NCI-H524 treated with DMSO at 0.1 percent for 48 hours (cell line): Measurements from ENCODE around the gene AFF1.
"Not testable (repeated sequence)": the region's sequence is repeated elsewhere in the genome, so short reads cannot be mapped to it uniquely, and the experiment has no call there.

Source experiments
- DNase-seq: peaks from one replicate; lab custom pipeline; 2025; lab: John Stamatoyannopoulos, UW

Gene AFF1

GRCh38 chr4:87117051-87117731 lies 182.4 kb downstream of the AFF1 start:
- DNase-seq: no peak

GRCh38 chr4:87117732-87118075 lies 182.9 kb downstream of the AFF1 start:
- DNase-seq: no peak

GRCh38 chr4:87118421-87118820 lies 183.6 kb downstream of the AFF1 start:
- DNase-seq: no peak

GRCh38 chr4:87118826-87119225 lies 184.0 kb downstream of the AFF1 start:
- DNase-seq: no peak

- DNase-seq: no peak
Observed at GRCh38 chr4:87120010-87120409, 185.2 kb downstream of the AFF1 start.

- no peak for DNase-seq
Observed at GRCh38 chr4:87120411-87121162, 185.8 kb downstream of the AFF1 start.

GRCh38 chr4:87121341-87122065 lies 186.7 kb downstream of the AFF1 start:
- DNase-seq: no peak

GRCh38 chr4:87122252-87122651 lies 187.4 kb downstream of the AFF1 start:
- no peak for DNase-seq

- DNase-seq: no peak
Observed at GRCh38 chr4:87126056-87126455, 191.2 kb downstream of the AFF1 start.

GRCh38 chr4:87128006-87128705 lies 193.3 kb downstream of the AFF1 start:
- no peak for DNase-seq

- no peak for DNase-seq
Observed at GRCh38 chr4:87129681-87130080, 194.9 kb downstream of the AFF1 start.

GRCh38 chr4:87130985-87131703 lies 196.3 kb downstream of the AFF1 start:
- DNase-seq: no peak

GRCh38 chr4:87132035-87132434 lies 197.2 kb downstream of the AFF1 start:
- DNase-seq: no peak

- DNase-seq: no peak
Observed at GRCh38 chr4:87133183-87133582, 198.4 kb downstream of the AFF1 start.

- DNase-seq: no peak
Observed at GRCh38 chr4:87134122-87134521, 199.3 kb downstream of the AFF1 start.

- DNase-seq: no peak
Observed at GRCh38 chr4:87141428-87141827, 206.6 kb downstream of the AFF1 start.

GRCh38 chr4:87144356-87144755 lies 209.5 kb downstream of the AFF1 start:
- no peak for DNase-seq

GRCh38 chr4:87145934-87146333 lies 211.1 kb downstream of the AFF1 start:
- DNase-seq: not testable (repeated sequence)

GRCh38 chr4:87147116-87147515 lies 212.3 kb downstream of the AFF1 start:
- no peak for DNase-seq

GRCh38 chr4:87150498-87151261 lies 215.9 kb downstream of the AFF1 start:
- no peak for DNase-seq

GRCh38 chr4:87151730-87152129 lies 216.9 kb downstream of the AFF1 start:
- DNase-seq: no peak
